Left renal pelvis (tissue), 4 donors: ENCODE measurements around the gene FAM162A. TPM values are rescaled to one million over a fixed set of nuclear protein-coding genes. Genes with fewer than 3 reads are reported as not detected.

Source experiments
- DNase-seq, 4 donors: peaks; one replicate each; pipeline ENCODE4 v3.0.0-alpha.2; 2013; ENCODE audit warnings: low read depth in 4 of 4, low spot score in 3 of 4
- polyA plus RNA-seq, 4 donors: library from polyadenylated mRNA; unstranded; fragments of 120-200 nt; gene quantifications; one replicate each; pipeline ENCODE4 v1.2.1, GENCODE V29; 2013; ENCODE audit not compliant: insufficient read length in 4 of 4

FAM162A gene, protein sequence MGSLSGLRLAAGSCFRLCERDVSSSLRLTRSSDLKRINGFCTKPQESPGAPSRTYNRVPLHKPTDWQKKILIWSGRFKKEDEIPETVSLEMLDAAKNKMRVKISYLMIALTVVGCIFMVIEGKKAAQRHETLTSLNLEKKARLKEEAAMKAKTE
- polyA plus RNA-seq: 10 to 100 TPM; 35.4 to 79.1 (median 67.7) TPM

DNA sequence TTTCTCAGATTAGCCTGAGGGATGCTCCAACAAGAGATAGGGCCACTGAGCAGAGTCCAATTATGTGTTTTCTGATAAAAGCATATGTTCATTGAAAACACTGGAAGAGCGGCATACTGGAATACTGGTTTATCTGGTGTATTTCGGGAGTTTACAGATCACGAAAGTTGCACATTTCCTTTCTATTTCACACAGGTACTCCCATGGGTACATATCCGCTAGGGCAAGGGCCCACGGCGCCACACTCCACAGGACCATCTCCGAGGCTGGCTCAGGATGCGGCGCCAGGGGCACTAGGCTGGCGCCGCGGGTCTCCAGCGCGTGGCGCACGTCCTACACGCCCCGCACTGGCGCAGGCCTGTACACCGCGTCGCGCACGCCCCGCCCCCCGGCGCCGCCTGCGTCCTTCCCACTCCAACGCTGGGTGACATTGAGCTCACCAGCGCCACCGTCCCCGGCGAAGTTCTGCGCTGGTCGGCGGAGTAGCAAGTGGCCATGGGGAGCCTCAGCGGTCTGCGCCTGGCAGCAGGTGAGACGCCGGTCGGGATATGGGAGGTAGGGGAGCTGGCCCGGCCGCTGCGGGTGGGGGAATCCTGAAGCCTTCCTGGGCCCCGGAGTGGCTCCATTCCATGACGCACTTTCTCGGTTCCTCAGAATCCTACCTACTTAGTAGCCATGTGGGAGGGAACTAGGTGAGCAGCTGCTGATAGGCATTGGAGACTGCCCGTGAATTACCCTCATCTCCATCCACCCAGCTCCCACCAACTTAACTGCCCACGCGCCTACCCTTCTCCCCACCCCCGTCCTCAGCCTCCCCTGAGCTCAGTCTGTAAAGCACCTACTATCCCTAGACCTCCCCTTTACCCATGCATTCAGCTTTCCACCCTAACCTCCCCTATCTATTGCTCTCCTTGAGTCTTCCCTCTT lies at the start of gene FAM162A:
Gene FAM162A (plus strand): TSS at position 412 of the 927 bp plus-strand sequence. CDS start 84 bp downstream, at position 496.
- peak; percentile 78 to 89 (median 87) for DNase-seq

DNA sequence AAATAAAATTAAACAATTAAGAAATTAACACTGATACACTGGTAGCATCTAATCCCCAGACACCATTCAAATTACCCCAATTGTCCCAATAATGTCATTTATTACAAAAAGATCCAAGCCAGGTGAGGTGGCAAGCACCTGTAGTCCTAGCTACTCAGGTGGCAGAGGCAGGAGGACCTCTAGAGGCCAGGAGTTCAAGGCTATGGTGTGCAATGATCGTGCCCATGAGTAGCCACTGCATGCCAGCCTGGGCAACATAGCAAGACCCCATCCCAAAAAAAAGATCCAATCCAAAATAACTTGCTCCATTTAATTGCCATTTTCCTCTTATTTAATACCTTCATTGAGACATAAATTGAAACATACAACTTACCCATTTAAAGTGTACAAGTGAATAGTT lies 41.2 kb upstream of the FAM162A start:
- no peak for DNase-seq

DNA sequence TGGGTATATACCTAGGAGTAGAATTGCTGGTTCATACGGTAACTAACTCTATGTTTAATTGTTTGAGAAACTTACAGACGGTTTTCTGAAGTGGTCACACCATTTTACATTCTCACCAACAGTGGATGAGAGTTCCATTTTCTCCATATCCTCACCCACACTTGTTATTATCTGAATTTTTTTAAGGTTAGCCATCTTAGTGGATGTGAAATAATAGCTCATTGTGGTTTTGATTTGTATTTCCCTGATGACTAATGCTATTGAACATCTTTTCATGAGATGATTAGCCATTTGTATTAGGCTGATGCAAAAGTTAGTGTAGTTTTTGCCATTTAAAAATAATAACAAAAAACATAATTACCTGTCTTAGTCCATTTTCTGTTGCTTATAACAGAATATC lies 40.3 kb upstream of the FAM162A start:
- DNase-seq: no peak

DNA sequence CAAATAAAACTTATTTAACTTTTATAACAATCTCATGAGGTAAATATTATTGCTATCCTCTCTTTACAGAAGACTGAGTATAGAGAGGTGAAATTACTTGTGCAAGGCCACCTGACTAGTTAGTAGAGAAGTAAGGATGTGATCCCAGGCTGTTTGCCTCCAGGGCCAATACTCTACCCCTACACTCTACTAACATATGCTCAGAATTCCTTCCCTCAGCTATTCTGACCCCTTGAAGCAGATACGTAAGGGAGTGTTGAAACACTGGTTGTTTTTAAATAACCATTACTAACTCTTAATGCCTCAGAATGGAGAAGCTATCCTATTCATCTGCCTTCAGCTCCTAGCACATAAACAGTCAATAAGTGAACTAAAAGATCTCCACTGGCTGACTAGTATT lies 34.8 kb upstream of the FAM162A start:
- DNase-seq: no peak

DNA sequence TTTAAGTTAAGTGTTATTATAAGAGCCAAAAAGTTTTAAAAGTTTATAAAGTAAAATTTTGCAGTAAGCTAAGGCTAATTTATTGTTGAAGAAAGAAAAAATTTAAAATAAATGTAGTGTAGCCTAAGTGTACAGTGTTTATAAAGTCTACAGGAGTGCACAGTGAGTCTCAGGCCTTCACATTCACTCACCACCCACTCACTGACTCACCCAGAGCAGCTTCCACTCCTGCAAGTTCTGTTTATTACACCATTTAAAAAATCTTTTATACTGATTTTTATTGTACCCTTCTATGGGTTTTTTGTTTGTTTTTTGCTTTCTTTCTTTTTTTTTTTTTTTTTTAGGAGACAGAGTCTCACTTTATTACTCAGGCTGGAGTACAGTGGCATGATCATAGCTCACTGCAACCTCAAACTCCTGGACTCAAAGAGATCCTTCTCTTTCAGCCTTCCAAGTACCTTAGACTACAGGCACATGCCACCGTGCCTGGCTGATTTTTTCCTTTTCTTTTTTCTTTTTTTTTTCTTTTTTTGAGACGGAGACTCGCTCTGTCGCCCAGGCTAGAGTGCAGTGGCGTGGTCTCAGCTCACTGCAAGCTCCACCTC lies 33.1 kb upstream of the FAM162A start:
- DNase-seq: no peak

DNA sequence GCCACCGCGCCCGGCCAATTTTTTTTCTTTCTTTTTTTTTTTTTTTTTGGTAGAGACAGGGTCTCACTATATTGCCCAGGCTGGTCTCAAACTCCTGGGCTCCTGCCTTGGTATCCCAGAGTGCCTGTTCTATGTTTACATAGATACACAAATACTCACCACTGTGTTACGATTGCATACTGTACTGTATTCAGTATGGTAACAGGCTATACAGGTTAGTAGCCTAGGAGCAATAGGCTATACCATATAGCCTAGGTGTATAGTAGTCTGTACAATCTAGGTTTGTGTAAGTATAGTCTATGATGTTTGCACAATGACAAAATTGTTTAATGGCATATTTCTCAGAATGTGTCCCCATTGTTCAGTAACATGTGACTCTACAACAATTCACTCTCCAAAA lies 32.4 kb upstream of the FAM162A start:
- no peak for DNase-seq

DNA sequence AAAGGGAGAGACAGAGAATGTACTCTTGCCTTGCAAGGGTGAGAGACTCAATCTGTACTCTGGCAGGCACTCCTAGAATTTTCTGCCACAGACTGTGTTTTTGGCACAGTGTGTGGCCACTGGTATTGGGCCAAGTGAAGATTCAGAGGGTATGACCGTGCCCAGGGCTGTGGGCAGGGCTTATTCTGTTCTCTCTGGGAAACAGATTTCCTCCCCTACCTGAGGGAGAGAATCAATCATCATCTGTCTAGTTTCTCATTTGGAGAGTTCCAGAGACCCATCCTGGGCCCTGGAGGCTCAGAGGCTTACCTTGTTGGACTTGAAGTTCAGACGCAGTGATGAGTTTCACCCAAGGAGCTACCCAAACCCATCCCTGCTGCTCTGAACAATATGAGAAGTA lies 30.8 kb upstream of the FAM162A start:
- DNase-seq: no peak

DNA sequence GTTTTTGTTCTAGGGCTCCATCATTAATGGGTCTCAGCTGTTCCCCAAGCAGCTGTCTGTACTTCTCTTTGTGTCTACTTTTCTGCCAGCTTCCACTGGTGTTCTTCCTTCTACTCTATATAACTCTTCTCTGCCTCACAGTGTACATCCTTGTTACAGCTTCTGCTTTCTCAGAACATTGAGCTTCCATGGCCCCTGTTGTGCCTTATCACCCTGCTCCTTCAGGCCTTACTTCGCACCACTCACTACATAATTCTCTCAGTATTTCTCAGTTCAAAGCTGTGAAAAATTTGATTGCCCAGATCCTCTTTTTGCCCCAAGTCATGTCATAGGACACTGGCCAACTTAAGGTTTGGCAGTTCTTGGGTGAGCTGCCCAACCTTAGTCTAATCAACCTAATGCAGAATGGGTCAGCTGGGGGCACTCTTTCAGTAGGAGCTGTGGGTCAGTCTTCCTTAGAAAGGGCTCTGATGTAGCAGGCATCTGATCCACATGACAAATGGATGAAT lies 30.0 kb upstream of the FAM162A start:
- no peak for DNase-seq

DNA sequence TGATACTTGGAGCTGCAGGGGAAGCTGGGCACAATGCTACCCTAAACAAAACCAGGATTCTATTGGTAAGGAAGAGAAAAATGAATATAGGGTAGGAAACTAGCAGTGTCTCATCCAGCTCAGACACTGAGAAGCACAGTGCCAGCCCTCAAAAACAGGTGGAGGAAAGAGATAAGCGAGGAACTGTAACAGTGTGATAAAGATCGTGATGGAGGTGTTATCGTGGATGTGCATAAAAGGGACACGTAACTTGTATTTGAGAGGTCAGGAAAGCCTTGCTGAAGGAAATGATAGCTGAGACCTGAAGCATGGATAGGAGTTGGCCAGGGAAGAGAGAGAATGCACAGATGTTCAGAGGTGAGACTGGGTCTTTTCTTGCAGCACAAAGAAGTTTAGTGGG lies 28.4 kb upstream of the FAM162A start:
- no peak for DNase-seq

DNA sequence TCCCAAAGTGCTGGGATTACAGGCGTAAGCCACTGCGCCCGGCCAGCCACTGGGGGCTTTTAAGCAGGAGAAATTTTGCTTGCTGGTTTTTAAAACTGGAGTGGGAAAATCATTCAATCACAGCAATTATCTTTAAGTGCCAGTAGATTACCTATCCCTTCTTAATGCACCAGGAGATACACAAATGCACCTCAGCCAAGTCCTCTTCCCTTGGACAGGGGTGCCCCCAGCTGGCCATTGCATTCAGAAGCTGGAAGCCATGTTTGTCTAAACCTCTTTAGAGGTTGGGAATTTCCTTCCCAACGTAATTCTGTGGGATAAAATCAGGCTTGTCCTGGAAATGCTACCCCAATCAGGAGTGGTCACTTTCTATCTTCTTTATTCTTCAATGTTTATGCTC lies 27.6 kb upstream of the FAM162A start:
- DNase-seq: peak in 1 of 4 donors; percentile 26

DNA sequence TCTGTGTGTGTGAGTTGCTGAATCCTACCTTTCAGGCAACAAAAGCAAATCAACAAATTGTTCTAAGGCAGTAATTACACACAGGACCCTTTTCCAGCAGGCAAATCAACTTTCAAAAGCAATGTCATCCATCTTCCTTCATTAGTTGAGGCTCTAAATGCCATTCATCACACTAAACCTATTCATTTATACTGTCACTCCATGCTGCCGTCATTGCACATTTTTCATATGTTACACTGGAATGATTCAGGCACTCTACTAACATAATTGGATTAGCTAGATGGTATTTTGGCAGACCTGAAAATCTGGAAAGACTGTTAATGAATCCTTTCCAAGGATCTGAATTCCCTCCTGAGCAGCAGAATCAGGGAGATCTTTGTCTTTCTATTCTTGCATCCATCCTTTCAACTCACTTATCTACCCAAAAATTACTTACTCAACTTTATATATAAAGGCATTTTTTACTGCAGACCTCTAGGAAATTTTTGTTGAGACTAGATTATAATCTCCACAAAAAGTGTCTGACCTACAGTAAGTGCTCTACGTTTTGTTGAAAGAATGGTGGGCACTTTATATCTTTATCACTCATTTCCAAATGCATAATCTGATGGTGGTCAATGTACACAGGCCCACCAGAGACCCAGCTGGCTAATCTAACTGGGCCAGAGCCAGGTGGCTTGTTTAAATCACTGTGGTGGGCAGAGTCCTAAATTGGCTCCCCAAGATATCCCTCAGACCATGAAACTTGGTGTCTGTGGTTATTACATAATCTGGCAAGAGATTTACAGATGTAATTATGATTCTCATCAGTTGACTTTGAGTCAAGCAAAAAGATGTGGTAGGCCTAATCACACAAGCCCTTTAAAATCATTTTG lies 25.9 kb upstream of the FAM162A start:
- DNase-seq: no peak

DNA sequence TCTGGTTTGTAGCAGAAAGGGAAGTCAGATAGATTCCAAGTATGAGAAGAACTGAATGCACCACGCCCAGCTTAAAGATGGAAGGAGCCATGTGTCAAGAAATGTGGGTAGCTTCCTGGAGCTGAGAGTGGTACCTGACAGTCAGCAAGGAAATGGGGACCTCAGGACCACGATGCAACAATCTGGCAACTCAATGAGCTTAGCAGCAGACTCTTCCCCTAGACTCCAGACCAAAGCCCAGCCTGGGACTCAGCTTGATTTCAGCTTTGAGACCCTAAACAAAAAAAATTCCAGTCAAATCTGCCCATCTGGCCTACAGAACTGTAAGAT lies 25.3 kb upstream of the FAM162A start:
- no peak for DNase-seq

DNA sequence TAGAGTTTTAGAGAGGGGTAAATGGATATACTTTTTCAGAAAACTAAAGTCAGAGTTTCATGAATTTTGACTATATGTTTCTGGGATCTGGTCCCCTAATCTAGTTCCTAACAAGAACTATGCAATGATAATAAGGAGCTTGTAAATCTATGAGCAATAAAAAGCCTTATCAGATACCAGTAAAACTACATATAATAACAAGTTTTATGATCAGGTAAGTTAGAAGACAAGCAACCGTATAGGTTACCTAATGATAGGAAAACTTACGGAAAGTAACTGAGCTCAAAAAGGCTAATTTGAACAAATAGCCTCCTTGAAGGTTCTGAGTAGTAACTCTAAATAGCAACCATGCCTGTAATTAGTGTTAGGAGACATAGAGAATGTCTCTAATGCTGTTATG lies 22.0 kb upstream of the FAM162A start:
- no peak for DNase-seq

DNA sequence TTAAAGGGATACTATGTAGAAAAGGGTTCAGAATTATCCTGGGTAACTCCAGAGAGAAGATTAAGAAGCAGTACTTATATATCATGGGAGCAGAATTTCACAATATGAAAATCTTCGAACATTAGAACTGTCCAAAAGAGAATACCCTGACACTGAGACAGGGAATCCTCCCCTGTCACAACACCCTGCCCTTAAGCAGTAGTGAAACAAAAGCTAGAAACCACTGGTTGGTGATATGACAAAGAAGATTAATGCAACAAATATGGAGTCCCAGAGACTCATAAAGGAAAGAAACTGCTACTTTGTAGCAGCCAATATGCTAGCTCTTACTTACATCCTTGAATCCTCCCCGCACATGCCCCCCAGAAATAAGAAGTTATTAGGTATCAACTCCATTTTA lies 19.5 kb upstream of the FAM162A start:
- DNase-seq: no peak

DNA sequence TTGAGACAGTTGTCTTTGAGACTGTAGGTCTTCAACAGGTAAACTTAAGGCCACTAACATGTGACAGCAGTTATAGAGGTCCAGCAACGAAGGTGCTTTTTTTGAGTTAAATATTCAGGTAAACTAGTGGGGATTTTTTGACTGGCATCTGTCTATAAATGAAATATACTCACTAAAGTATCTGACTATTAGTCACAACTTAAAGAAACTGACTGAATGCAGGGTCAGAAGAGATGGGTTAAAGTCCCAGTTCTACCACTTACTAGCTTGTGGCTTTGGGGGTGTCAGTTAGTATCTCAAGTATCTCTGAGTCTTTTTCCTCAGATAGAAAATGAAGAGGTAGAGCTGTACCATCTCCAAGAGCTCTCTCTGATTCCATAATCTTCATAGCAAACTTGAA lies 18.9 kb upstream of the FAM162A start:
- no peak for DNase-seq

DNA sequence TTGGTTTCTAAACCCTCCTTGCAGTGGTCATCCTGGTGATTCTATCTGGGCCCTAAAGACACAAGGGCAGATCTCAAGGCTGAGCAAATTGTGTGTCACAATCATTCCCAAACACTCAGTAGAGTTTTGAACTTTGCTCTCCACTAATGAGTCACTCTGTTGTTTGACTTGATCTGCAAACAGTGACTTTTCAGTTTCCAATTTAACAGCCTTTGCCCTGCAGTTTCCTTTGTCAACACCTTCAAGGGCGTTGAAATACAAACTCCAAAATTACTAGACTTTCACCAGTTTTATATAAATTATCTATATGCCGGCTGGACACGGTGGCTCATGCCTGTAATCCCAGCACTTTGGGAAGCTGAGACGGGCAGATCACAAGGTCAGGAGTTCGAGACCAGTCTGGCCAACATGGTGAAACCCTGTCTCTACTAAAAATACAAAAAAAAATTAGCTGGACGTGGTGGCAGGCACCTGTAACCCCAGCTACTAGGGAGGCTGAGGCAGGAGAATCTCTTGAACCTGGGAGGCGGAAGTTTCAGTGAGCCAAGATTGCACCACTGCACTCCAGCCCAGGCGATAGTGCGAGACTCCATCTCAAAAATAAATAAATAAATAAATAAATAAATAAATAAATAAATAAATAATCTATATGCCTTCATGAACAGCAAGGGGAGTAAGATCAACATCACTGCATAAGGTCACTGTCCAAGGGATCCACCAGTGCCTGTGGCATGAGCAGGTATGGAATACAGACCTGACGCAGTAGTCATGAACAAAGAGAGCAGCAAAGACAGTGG lies 18.2 kb upstream of the FAM162A start:
- peak in 1 of 4 donors; percentile 5 for DNase-seq

DNA sequence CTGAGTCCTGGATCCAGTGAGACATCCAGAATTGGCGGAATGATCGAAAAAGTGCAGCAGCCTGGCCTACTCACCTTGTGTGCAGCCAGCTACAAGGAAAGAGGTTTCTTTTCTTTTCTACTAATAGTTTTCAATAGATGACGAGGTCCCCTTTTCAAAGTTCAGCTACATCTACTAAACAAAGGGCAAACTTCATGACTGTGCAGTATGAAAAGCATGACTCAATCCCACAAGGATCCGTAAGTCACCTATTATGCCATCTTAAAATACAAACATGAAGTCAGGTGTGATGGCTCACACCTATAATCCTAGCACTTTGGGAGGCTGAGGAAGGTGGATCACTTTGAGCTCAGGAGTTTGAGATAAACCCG lies 17.6 kb upstream of the FAM162A start:
- no peak for DNase-seq

DNA sequence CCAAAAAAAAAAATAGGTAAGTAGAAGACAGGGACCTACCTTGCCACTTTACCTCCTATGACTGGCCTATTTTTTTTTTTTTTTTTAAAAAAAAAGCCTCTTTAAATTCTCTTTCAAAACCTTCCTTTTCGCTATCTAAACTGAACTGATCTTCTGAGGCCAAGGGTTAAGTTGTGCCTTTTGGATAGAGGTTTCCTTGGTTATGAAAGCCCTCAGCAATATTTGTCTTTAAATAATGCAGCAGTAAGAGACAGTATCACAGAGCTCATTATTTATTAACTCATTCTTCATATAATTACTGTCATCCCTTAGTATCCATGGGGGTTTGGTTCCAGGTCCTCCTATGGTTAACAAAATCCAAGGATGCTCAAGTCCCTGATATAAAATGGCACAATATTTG lies 9.9 kb upstream of the FAM162A start:
- DNase-seq: no peak

DNA sequence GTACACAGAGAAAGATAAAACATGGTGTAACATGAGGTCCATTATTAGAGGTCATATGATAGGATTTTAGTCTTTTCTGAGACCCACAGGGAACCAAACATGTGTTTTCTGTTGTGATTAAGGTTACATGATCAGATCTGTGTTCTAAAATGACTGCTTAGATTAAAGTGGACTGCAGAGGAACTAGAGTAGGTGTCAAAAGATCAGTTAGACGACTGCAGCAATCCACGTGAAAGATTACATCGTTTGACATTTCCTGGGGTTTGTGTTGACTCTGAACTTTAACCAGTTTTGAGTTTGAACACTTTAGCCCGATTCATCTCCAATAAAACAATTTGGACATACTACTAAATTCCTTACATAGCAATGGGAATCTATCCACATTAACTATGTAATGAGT lies 6.0 kb upstream of the FAM162A start:
- no peak for DNase-seq
